ENCODE results near the gene PRR15. TPM values are rescaled to one million over a fixed set of nuclear protein-coding genes. Genes with fewer than 3 reads are reported as not detected.

The PRR15 gene
- total RNA-seq, 2 experiments from 2014 or later: not detected

- Histone ChIP-seq H3K4me2 (ENCODE audit: low read length) (no peak overlapping the region), H3K9me3 (ENCODE audit: low read length) (no peaks in the 10 kb centered on the region), H3K79me2 (ENCODE audit: insufficient read depth, low read depth, low read length) (no peaks in the 10 kb centered on the region), H3K27ac (ENCODE audit: low read depth, low read length, poor library complexity, severe bottlenecking) (no peak overlapping the region), H3K4me3 (ENCODE audit: low read depth, low read length, poor library complexity, severe bottlenecking) (no peak overlapping the region), H3K4me1 (ENCODE audit: insufficient read depth, low read length, poor library complexity, severe bottlenecking) (no peaks in the 10 kb centered on the region), H2AFZ (ENCODE audit: low read length) (no peak overlapping the region), H3K9me2 (ENCODE audit: insufficient read depth, low read length) (no peaks in the 10 kb centered on the region), H4K20me1 (ENCODE audit: insufficient read depth, low read length) (no peaks in the 10 kb centered on the region), H3K36me3 (ENCODE audit: insufficient read depth, low read length) (no peaks in the 10 kb centered on the region)
- TF ChIP-seq, protein P1, sequence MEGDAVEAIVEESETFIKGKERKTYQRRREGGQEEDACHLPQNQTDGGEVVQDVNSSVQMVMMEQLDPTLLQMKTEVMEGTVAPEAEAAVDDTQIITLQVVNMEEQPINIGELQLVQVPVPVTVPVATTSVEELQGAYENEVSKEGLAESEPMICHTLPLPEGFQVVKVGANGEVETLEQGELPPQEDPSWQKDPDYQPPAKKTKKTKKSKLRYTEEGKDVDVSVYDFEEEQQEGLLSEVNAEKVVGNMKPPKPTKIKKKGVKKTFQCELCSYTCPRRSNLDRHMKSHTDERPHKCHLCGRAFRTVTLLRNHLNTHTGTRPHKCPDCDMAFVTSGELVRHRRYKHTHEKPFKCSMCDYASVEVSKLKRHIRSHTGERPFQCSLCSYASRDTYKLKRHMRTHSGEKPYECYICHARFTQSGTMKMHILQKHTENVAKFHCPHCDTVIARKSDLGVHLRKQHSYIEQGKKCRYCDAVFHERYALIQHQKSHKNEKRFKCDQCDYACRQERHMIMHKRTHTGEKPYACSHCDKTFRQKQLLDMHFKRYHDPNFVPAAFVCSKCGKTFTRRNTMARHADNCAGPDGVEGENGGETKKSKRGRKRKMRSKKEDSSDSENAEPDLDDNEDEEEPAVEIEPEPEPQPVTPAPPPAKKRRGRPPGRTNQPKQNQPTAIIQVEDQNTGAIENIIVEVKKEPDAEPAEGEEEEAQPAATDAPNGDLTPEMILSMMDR (conservative IDR thresholded peaks at IDR 0.05; ENCODE audit: low read length): no peak
- no peak for TF ChIP-seq EZH2phosphoT487 (IDR thresholded peaks at IDR 0.05; ENCODE audit: borderline replicate concordance, low read depth, low read length)
- intact Hi-C loops (cut with micrococcal nuclease; ENCODE audit: unreplicated experiment): no loop called here
- no TSS peak for BruUV-seq (replicated peaks)
- POLR2A ChIA-PET: no interaction called here
- DNase-seq (ENCODE audit: low spot score): no peak
- CTCF ChIA-PET (ENCODE audit: unreplicated experiment): no interaction called here
These were observed 49.5 kb downstream of the PRR15 start for GRCh38 chr7:29613100-29613499.

GRCh38 chr7:29614229-29614628 is 50.6 kb downstream of the PRR15 start:
- Histone ChIP-seq H3K27ac (ENCODE audit: low read depth, low read length, poor library complexity, severe bottlenecking) (no peak overlapping the region), H4K20me1 (ENCODE audit: insufficient read depth, low read length) (no peaks in the 10 kb centered on the region), H3K9me2 (ENCODE audit: insufficient read depth, low read length) (no peaks in the 10 kb centered on the region), H3K4me3 (ENCODE audit: low read depth, low read length, poor library complexity, severe bottlenecking) (no peak overlapping the region), H3K4me1 (ENCODE audit: insufficient read depth, low read length, poor library complexity, severe bottlenecking) (no peaks in the 10 kb centered on the region), H3K9me3 (ENCODE audit: low read length) (no peaks in the 10 kb centered on the region), H3K4me2 (ENCODE audit: low read length) (no peak overlapping the region), H3K79me2 (ENCODE audit: insufficient read depth, low read depth, low read length) (no peaks in the 10 kb centered on the region), H2AFZ (ENCODE audit: low read length) (no peak overlapping the region), H3K36me3 (ENCODE audit: insufficient read depth, low read length) (no peaks in the 10 kb centered on the region)
- CTCF ChIA-PET (ENCODE audit: unreplicated experiment): no interaction called here
- no TSS peak for BruUV-seq (replicated peaks)
- intact Hi-C loops (cut with micrococcal nuclease; ENCODE audit: unreplicated experiment): no loop called here
- POLR2A ChIA-PET: no interaction called here
- DNase-seq (ENCODE audit: low spot score): no peak
- TF ChIP-seq, protein P1 (conservative IDR thresholded peaks at IDR 0.05; ENCODE audit: low read length): no peak
- no peak for TF ChIP-seq EZH2phosphoT487 (IDR thresholded peaks at IDR 0.05; ENCODE audit: borderline replicate concordance, low read depth, low read length)

Other genes with a start within 250 kb of the PRR15 start
- gene WIPF3, start 242.7 kb downstream of the PRR15 start, total RNA-seq (2014; rRNA removed; shearing (Covaris generic)): 0.10 TPM in 1 of 2 replicates, not detected in the other
- gene WIPF3, start 242.7 kb downstream of the PRR15 start, total RNA-seq (2022): not detected in 2 replicates